ENCODE measurements around the gene COG1.

GRCh38 chr17:73257516-73257915 lies 64.7 kb downstream of the COG1 start:
- no peak for TF ChIP-seq CTCF (IDR thresholded peaks at IDR 0.05)
- TF ChIP-seq POLR2A (IDR thresholded peaks at IDR 0.05) = no peak

All from esophagus squamous epithelium (tissue), 4 donors.